Neural progenitor cell (in vitro differentiated cells): ENCODE results near the gene RPL10. TPM values are rescaled to one million over a fixed set of nuclear protein-coding genes. Genes with fewer than 3 reads are reported as not detected.

ENCODE experiments used
- DNase-seq: peaks from one replicate; pipeline ENCODE4 v3.0.0-alpha.2; 2016; ENCODE audit warnings: low spot score
- H2AFZ ChIP-seq: fragments of 200-600 bp; sonication (generic); replicated peaks from 2 replicates; pipeline ENCODE4 v1.6.1; 2016; ENCODE audit warnings: antibody characterized with exemption
- H3F3A ChIP-seq: fragments of 200-600 bp; sonication (generic); 2 replicates; pipeline ENCODE4 v1.6.1; 2016; ENCODE audit warnings: antibody characterized with exemption, low read depth
- H3K27ac ChIP-seq: fragments of 200-600 bp; sonication (generic); 2 replicates; pipeline ENCODE4 v1.5.1; 2016; ENCODE audit warnings: mild to moderate bottlenecking
- H3K27me3 ChIP-seq: fragments of 200-600 bp; sonication (generic); 2 replicates; pipeline ENCODE4 v1.6.1; 2016; ENCODE audit warnings: mild to moderate bottlenecking, moderate library complexity
- H3K36me3 ChIP-seq: fragments of 200-600 bp; sonication (generic); 2 replicates; pipeline ENCODE4 v1.5.1; 2016
- H3K4me1 ChIP-seq: fragments of 200-600 bp; sonication (generic); 2 replicates; pipeline ENCODE4 v1.6.1; 2016; ENCODE audit warnings: mixed run types
- H3K4me2 ChIP-seq: fragments of 200-600 bp; sonication (generic); 2 replicates; pipeline ENCODE4 v1.6.1; 2016
- H3K4me3 ChIP-seq: fragments of 200-600 bp; sonication (generic); 2 replicates; pipeline ENCODE4 v1.5.1; 2016
- H3K79me2 ChIP-seq: fragments of 200-600 bp; sonication (generic); 2 replicates; pipeline ENCODE4 v1.6.1; 2016; ENCODE audit warnings: low read depth
- H3K9ac ChIP-seq: fragments of 200-600 bp; sonication (generic); 2 replicates; pipeline ENCODE4 v1.6.1; 2016
- H3K9me3 ChIP-seq: fragments of 200-600 bp; sonication (generic); 2 replicates; pipeline ENCODE4 v1.5.1; 2016; ENCODE audit warnings: low read depth
- H4K20me1 ChIP-seq: fragments of 200-600 bp; sonication (generic); 2 replicates; pipeline ENCODE4 v1.6.1; 2016; ENCODE audit warnings: low read depth
- H3K27ac Mint-ChIP-seq: 3 replicates; pipeline ENCODE4 v1.8.0; 2021; ENCODE audit warnings: mixed read lengths
- H3K27me3 Mint-ChIP-seq: 2 replicates; pipeline ENCODE4 v1.8.0; 2022; ENCODE audit warnings: low read depth, mild to moderate bottlenecking, inconsistent platforms, moderate library complexity, mixed read lengths; ENCODE audit not compliant: insufficient read depth
- H3K36me3 Mint-ChIP-seq: 3 replicates; pipeline ENCODE4 v1.8.0; 2021; ENCODE audit warnings: mixed read lengths
- H3K4me1 Mint-ChIP-seq: 3 replicates; pipeline ENCODE4 v1.8.0; 2021; ENCODE audit warnings: mixed read lengths
- H3K4me3 Mint-ChIP-seq: 3 replicates; pipeline ENCODE4 v1.8.0; 2021; ENCODE audit warnings: mild to moderate bottlenecking, moderate library complexity, mixed read lengths
- H3K9me3 Mint-ChIP-seq: 3 replicates; pipeline ENCODE4 v1.8.0; 2020; ENCODE audit warnings: mixed read lengths
- EZH2 ChIP-seq: fragments of 200-600 bp; sonication (generic); IDR thresholded peaks from 2 replicates; pipeline ENCODE4 v1.6.1; 2017; ENCODE audit warnings: antibody characterized with exemption, mild to moderate bottlenecking, moderate library complexity
- EZH2phosphoT487 ChIP-seq: fragments of 200-600 bp; sonication (generic); IDR thresholded peaks from 2 replicates; pipeline ENCODE4 v1.6.1; 2017; ENCODE audit warnings: antibody characterized with exemption
- total RNA-seq: library from RNA; depleted of rRNA; stranded (reverse); fragments of >200 nt; gene quantifications from 2 replicates; pipeline ENCODE4 v1.2.3, GENCODE V29; 2015; ENCODE audit warnings: low replicate concordance
- TF ChIP-seq, protein P1 (sequence below): fragments of 200-600 bp; sonication (generic); IDR thresholded peaks from 2 replicates; pipeline ENCODE4 v1.5.1; 2017; ENCODE audit warnings: antibody characterized with exemption, mild to moderate bottlenecking

RPL10 gene
- total RNA-seq, 1 donor from 2014 or later = 4,507 TPM

DNA sequence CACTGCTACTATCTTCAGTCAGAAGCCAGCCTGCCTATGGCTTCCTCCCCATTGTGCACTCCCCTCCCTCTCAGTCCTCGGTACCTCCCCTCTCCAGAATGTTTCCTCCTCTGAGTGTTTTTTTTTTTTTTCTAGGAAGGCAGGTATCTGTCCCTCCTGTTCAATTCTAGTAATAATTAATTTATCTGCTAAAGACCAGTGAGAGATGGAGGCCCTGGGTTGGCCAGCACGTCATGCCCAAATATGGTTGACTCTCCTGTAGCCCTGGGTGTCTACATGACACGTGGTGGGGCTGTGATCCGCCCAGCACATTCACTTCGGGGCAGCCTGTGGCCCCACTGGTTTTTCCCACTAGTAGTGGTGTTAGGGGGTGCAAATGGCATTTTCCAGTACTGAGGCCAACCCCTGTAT, 25.6 kb upstream of the RPL10 start:
- Histone ChIP-seq H3F3A (peaks cover 12% of the 10 kb centered on the region), H4K20me1 (peaks cover 19% of the 10 kb centered on the region), H3K79me2 (peaks cover 35% of the 10 kb centered on the region), H3K27me3 (peaks cover 16% of the 10 kb centered on the region), H3K4me2 (no peak overlapping the region), H2AFZ (no peak overlapping the region), H3K4me3 (no peak overlapping the region), H3K36me3 (no peaks in the 10 kb centered on the region), H3K27ac (no peak overlapping the region), H3K9ac (no peak overlapping the region), H3K9me3 (no peaks in the 10 kb centered on the region), H3K4me1 (no peaks in the 10 kb centered on the region)
- TF ChIP-seq EZH2phosphoT487 (no peak), EZH2 (no peak)
- TF ChIP-seq, protein P1, sequence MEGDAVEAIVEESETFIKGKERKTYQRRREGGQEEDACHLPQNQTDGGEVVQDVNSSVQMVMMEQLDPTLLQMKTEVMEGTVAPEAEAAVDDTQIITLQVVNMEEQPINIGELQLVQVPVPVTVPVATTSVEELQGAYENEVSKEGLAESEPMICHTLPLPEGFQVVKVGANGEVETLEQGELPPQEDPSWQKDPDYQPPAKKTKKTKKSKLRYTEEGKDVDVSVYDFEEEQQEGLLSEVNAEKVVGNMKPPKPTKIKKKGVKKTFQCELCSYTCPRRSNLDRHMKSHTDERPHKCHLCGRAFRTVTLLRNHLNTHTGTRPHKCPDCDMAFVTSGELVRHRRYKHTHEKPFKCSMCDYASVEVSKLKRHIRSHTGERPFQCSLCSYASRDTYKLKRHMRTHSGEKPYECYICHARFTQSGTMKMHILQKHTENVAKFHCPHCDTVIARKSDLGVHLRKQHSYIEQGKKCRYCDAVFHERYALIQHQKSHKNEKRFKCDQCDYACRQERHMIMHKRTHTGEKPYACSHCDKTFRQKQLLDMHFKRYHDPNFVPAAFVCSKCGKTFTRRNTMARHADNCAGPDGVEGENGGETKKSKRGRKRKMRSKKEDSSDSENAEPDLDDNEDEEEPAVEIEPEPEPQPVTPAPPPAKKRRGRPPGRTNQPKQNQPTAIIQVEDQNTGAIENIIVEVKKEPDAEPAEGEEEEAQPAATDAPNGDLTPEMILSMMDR = no peak
- Mint-ChIP-seq H3K27me3 (peaks cover 11% of the 10 kb centered on the region), H3K27ac (no peak overlapping the region), H3K36me3 (no peaks in the 10 kb centered on the region), H3K4me3 (peak overlapping the region; percentile 76), H3K9me3 (peaks cover 13% of the 10 kb centered on the region), H3K4me1 (peaks cover 4% of the 10 kb centered on the region)
- no peak for DNase-seq

DNA sequence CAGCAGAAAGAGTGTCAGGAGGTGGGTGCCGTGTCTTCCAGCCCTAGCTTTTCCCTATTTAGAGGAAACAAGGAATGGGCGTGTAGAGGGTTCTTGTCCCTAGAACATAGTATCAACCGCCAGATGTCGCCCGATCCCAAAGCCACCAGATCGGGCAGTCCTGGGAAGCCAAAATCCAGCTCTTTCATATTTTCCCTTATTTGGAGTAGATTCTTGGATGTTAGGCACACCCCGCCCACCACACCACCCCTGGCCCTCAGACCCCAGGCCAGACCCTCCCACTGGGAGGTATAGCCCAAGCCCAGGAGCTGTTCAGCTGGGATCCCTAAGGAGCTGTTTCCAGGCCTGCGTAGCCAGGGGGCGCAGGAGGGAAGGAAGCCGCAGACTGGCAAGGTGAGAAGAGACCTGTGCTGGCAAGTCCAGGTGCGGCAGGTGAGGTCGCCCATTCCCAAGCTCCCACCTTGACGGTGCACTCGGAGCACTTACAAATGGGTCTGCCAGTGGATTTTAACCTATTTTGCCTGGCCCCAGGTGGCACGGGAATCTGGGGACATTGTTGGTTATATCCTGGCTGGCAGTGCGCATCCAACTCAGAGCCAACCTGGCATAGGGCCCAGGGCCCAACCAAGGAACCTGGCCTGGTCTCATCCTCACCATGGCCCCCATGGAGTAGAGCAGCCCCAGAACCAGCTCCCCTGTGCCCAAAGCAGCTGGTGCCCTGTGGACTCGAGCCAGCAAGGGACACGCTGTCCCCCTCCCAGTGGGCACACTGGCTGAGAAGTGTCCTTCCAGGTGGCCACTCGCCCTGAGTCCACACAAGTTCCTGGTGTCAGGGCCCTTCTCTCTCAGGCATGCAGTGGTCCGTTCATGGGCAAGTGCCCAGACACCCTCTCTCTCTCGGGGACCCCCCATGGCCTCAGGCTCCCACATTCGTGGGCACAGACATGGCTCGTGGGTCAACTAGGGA, 24.6 kb upstream of the RPL10 start:
- Mint-ChIP-seq H3K36me3 (no peaks in the 10 kb centered on the region), H3K4me1 (peaks cover 4% of the 10 kb centered on the region), H3K27me3 (peaks cover 11% of the 10 kb centered on the region), H3K9me3 (peaks cover 15% of the 10 kb centered on the region), H3K4me3 (peak overlapping the region; percentile 77), H3K27ac (no peak overlapping the region)
- no peaks in the 10 kb centered on the region for H3K4me1 ChIP-seq
- no peak overlapping the region for H3K27ac ChIP-seq
- H3K27me3 ChIP-seq = peaks cover 16% of the 10 kb centered on the region
- H3K9ac ChIP-seq = no peak overlapping the region
- H3F3A ChIP-seq = peaks cover 20% of the 10 kb centered on the region
- H3K79me2 ChIP-seq = peaks cover 25% of the 10 kb centered on the region
- DNase-seq = peak; percentile 65
- H3K9me3 ChIP-seq = no peaks in the 10 kb centered on the region
- peak overlapping the region; percentile 61 for H3K4me2 ChIP-seq
- peaks cover 8% of the 10 kb centered on the region for H4K20me1 ChIP-seq
- no peaks in the 10 kb centered on the region for H3K36me3 ChIP-seq
- TF ChIP-seq, protein P1 = peak; percentile 67
- TF ChIP-seq EZH2phosphoT487 = no peak
- TF ChIP-seq EZH2 = no peak
- H3K4me3 ChIP-seq = peak overlapping the region; percentile 35
- H2AFZ ChIP-seq = no peak overlapping the region

DNA sequence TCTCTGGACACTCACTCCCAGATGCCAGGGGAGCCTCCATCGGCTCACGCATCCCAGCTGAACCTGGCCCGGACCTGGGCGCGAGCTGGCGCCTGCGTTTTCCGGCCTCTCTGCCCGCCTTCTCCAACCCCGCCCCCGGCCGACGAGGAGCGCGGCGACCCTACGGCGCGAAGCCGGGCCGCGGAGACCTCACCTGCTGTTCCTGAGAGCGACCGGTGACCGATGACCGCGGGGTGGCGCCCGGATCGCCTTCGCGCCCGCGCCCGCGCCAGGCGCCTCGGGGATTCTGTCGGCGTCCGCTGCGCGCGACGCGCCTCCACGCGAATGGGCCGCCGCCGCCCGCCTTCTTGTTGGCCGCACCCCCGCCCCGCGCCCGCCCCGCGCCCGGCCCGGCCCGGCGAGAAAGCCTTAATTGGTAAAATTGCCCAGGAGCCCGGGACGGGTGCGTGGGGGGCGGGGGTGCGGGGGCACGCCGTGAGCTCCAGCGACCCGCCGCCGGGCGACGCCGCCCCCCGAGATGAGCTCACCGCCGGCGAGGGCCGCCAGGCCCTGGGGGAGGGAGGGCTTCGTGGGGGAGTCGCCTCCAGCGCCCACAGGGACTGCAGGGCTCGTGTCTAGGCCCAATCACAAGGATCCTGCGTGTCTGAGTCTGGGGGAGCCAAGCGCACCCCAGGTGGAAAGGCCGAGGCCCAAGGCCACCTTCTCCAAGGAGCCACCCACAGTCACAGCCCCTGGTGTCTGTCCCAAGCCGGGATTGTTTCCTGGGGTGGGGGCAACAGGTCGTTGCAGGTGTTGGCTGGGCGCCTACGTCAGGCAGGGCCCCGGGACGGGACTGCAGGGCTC, 23.6 kb upstream of the RPL10 start, which contains the start of gene FLNA:
FLNA (minus strand) TSS at position 322 of the 843 bp plus-strand sequence. CDS start 3,389 bp downstream, outside the sequence.
- TF ChIP-seq, protein P1 = peak; percentile 32
- TF ChIP-seq EZH2phosphoT487 = no peak
- no peaks in the 10 kb centered on the region for H3K36me3 Mint-ChIP-seq
- Histone ChIP-seq H3F3A (peaks cover 20% of the 10 kb centered on the region), H3K4me2 (peak within 1 kb of the TSS; percentile 61), H3K79me2 (peaks cover 19% of the 10 kb centered on the region), H3K4me3 (peak within 1 kb of the TSS; percentile 35), H3K9ac (no peak within 1 kb of the TSS), H3K9me3 (no peaks in the 10 kb centered on the region), H3K27me3 (peaks cover 16% of the 10 kb centered on the region), H3K36me3 (no peaks in the 10 kb centered on the region), H3K4me1 (no peaks in the 10 kb centered on the region), H4K20me1 (peaks cover 2% of the 10 kb centered on the region), H2AFZ (no peak within 1 kb of the TSS), H3K27ac (no peak within 1 kb of the TSS)
- H3K4me3 Mint-ChIP-seq = peak within 1 kb of the TSS; percentile 77
- peaks cover 11% of the 10 kb centered on the region for H3K27me3 Mint-ChIP-seq
- H3K9me3 Mint-ChIP-seq = peaks cover 15% of the 10 kb centered on the region
- peak; percentile 73 for DNase-seq
- H3K27ac Mint-ChIP-seq = no peak within 1 kb of the TSS
- H3K4me1 Mint-ChIP-seq = peaks cover 4% of the 10 kb centered on the region
